Fibroblast of lung (primary cell): ENCODE measurements around the gene TSEN54. TPM values are rescaled to one million over a fixed set of nuclear protein-coding genes. Genes with fewer than 3 reads are reported as not detected.

Experiments
- DNase-seq, 2 donors: peaks; one replicate each; pipeline versions ENCODE4 v3.0.0 to v3.0.0-alpha.2; 2010; ENCODE audit warnings: low read depth in 2 of 2
- H2AFZ ChIP-seq: 2 replicates; pipeline ENCODE4 v1.5.1; 2012; ENCODE audit warnings: low read length, control low read depth, inconsistent platforms
- H3K27ac ChIP-seq: 2 replicates; pipeline ENCODE4 v1.5.1; 2011; ENCODE audit warnings: low read length, control low read depth; ENCODE audit not compliant: insufficient read depth
- H3K27me3 ChIP-seq: 2 replicates; pipeline ENCODE4 v1.5.1; 2011; ENCODE audit warnings: mild to moderate bottlenecking, low read length; ENCODE audit not compliant: control insufficient read depth, insufficient read depth
- H3K36me3 ChIP-seq: 2 replicates; pipeline ENCODE4 v1.5.1; 2011; ENCODE audit warnings: low read length; ENCODE audit not compliant: control insufficient read depth, insufficient read depth
- H3K4me1 ChIP-seq: 2 replicates; pipeline ENCODE4 v1.5.1; 2011; ENCODE audit warnings: low read length; ENCODE audit not compliant: control insufficient read depth, insufficient read depth; ENCODE audit errors: extremely low read depth
- H3K4me2 ChIP-seq: 2 replicates; pipeline ENCODE4 v1.5.1; 2011; ENCODE audit warnings: low read length, control low read depth; ENCODE audit not compliant: insufficient read depth; ENCODE audit errors: extremely low read depth
- H3K4me3 ChIP-seq, 4 experiments: fragments of 200-600 bp in 1 of 4; sonication (generic) in 1 of 4; replicated peaks in 1 of 4; 2 replicates each; pipeline ENCODE4 v1.5.1; 2011 to 2016; ENCODE audit warnings: low read length in 4 of 4, low read depth in 3 of 4, mild to moderate bottlenecking in 3 of 4, control low read depth in 2 of 4, inconsistent platforms in 1 of 4, mixed read lengths in 1 of 4; ENCODE audit not compliant: insufficient read depth in 1 of 4; ENCODE audit errors: control extremely low read depth in 1 of 4
- H3K79me2 ChIP-seq: 2 replicates; pipeline ENCODE4 v1.5.1; 2012; ENCODE audit warnings: mild to moderate bottlenecking, low read length, inconsistent platforms; ENCODE audit not compliant: control insufficient read depth, insufficient read depth
- H3K9ac ChIP-seq: 2 replicates; pipeline ENCODE4 v1.5.1; 2011; ENCODE audit warnings: mild to moderate bottlenecking, low read length, control low read depth; ENCODE audit not compliant: insufficient read depth
- H3K9me3 ChIP-seq: 2 replicates; pipeline ENCODE4 v1.5.1; 2012; ENCODE audit warnings: low read depth, low read length; ENCODE audit not compliant: control insufficient read depth, insufficient read depth
- H4K20me1 ChIP-seq: 2 replicates; pipeline ENCODE4 v1.5.1; 2011; ENCODE audit warnings: low read length; ENCODE audit not compliant: control insufficient read depth, insufficient read depth; ENCODE audit errors: extremely low read depth
- CTCF ChIP-seq, 2 donors: IDR thresholded peaks in 1 of 2; conservative IDR thresholded peaks in 1 of 2; 1 replicate in 1 of 2; 2 replicates in 1 of 2; pipeline ENCODE4 v1.5.1; 2011 to 2012; ENCODE audit warnings: low read length in 2 of 2, control low read depth in 1 of 2, inconsistent platforms in 1 of 2, low read depth in 1 of 2, mild to moderate bottlenecking in 1 of 2
- EZH2 ChIP-seq: IDR thresholded peaks from 2 replicates; pipeline ENCODE4 v1.5.1; 2012; ENCODE audit warnings: low read length, control low read depth, mild to moderate bottlenecking; ENCODE audit errors: missing control alignments
- polyA plus RNA-seq, 2 donors: library from polyadenylated mRNA; depleted of rRNA in 1 of 2; stranded (reverse) in 1 of 2; unstranded in 1 of 2; fragments of >200 nt; gene quantifications; 2 replicates each; pipeline ENCODE4 v1.2.1, GENCODE V29; 2011 to 2012; ENCODE audit warnings: missing spikeins in 1 of 2
- total RNA-seq: library from RNA; depleted of rRNA; stranded (reverse); fragments of >200 nt; gene quantifications from 2 replicates; pipeline ENCODE4 v1.2.1, GENCODE V29; 2014

Gene TSEN54
- total and polyA plus RNA-seq, 2 donors (not counting 1 experiment from before 2014, with no cell fraction given) = 5.3 to 7.8 TPM

DNA sequence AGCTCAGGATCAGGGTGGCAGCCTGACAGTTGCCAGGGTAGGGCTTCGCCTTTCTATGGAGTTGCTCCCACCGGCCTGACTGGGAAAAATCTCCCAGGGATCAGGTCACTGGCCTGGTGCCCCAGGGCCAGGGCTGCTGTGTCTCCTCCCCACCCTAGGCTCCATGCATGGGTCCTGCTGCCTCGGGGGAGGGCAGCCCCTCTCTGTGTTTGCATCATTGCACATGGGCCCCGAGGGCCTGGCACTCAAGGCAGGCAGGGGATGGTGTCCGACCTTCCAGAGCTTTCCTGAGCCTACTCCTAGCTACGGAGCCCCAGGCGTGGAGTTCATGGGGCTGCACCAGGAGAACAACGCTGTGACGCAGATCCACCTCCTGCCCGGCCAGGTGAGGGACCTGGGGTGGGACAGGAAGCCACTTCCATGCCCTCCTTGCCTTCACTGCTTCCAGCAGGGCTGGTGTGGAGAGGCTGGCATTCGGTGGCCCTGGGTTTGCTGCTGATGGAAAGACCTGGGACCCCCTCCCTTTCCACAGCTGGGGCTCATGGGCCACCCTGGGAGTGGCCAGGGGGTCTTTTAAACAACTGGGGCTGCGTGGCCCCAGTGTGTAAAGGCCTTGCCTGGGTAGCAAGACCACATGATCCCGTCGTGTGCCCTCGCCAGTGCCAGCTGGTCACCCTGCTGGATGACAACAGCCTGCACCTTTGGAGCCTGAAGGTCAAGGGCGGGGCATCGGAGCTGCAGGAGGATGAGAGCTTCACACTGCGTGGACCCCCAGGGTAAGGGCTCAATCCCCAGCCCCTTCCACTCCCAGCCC is 41.7 kb downstream of the TSEN54 start:
- Histone ChIP-seq H4K20me1 (no peaks in the 10 kb centered on the region), H3K4me1 (no peaks in the 10 kb centered on the region), H2AFZ (no peak overlapping the region), H3K36me3 (no peaks in the 10 kb centered on the region), H3K27me3 (no peaks in the 10 kb centered on the region), H3K4me3 (no peak overlapping the region), H3K9ac (no peak overlapping the region), H3K9me3 (no peaks in the 10 kb centered on the region), H3K4me2 (no peak overlapping the region), H3K79me2 (no peaks in the 10 kb centered on the region), H3K27ac (no peak overlapping the region)
- TF ChIP-seq CTCF (conservative IDR thresholded peaks at IDR 0.05 in 1 of 2, IDR thresholded peaks at IDR 0.05 in 1 of 2; ENCODE audit: low read depth in 1 of 2, low read length in 2 of 2) = no peak
- DNase-seq = no peak

- H3K4me3 ChIP-seq = no peak overlapping the region
- no peaks in the 10 kb centered on the region for H3K36me3 ChIP-seq
- no peaks in the 10 kb centered on the region for H3K27me3 ChIP-seq
- no peaks in the 10 kb centered on the region for H3K4me1 ChIP-seq
- no peak for DNase-seq
- no peak overlapping the region for H3K9ac ChIP-seq
- no peaks in the 10 kb centered on the region for H4K20me1 ChIP-seq
- no peaks in the 10 kb centered on the region for H3K79me2 ChIP-seq
- no peak overlapping the region for H3K4me2 ChIP-seq
- H2AFZ ChIP-seq = no peak overlapping the region
- no peak overlapping the region for H3K27ac ChIP-seq
- H3K9me3 ChIP-seq = no peaks in the 10 kb centered on the region
- no peak for TF ChIP-seq EZH2
Measured at GRCh38 chr17:75558666-75559530, 42.6 kb downstream of the TSEN54 start.

DNA sequence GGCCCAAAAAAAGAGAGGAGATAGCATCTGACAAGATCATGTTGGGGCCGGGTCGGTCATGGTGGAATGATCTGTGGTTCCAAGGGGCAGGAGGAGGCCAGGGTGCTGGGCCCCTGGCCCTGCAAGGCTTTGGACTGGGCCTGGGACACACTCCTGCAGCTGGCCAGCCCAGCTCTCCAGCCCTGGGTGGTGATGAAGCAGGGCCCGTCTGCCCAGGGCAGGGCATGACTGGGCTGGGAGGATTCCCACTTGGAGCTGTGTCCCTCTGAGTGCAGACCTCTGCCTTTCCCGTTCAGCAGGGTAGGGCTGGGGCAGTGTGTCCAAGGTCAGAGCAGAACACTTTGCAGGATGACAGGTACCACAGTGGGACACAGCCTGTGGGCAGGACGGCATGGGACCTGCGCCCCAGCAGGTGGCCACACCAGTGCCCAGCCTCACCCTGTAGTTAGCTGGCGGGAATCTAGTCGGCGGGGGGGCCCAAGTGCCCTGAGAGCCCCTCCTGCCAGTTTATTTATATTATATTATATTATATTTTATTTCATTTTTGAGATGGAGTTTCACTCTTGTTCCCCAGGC is 43.7 kb downstream of the TSEN54 start:
- H3K27ac ChIP-seq = no peak overlapping the region
- no peak overlapping the region for H3K9ac ChIP-seq
- no peaks in the 10 kb centered on the region for H4K20me1 ChIP-seq
- no peak for TF ChIP-seq EZH2
- TF ChIP-seq CTCF (conservative IDR thresholded peaks at IDR 0.05 in 1 of 2, IDR thresholded peaks at IDR 0.05 in 1 of 2; ENCODE audit: low read depth in 1 of 2, low read length in 2 of 2) = no peak
- H3K9me3 ChIP-seq = no peaks in the 10 kb centered on the region
- H3K4me3 ChIP-seq = no peak overlapping the region
- no peak for DNase-seq
- H3K4me1 ChIP-seq = no peaks in the 10 kb centered on the region
- H3K79me2 ChIP-seq = no peaks in the 10 kb centered on the region
- H3K27me3 ChIP-seq = peaks cover 2% of the 10 kb centered on the region
- no peaks in the 10 kb centered on the region for H3K36me3 ChIP-seq
- no peak overlapping the region for H2AFZ ChIP-seq
- no peak overlapping the region for H3K4me2 ChIP-seq
